A549 (cell line): ENCODE data around the gene KIT.

ENCODE experiments used
- CBX2 ChIP-seq: fragments of 200-600 bp; sonication (generic); IDR thresholded peaks from 2 replicates; pipeline ENCODE4 v1.6.1; 2016; ENCODE audit warnings: low read depth, mild to moderate bottlenecking, borderline replicate concordance
- TF ChIP-seq, protein P1 (sequence below): fragments of >200 bp; sonication (Bioruptor Twin); formaldehyde crosslinking; IDR thresholded peaks from 3 replicates; pipeline ENCODE4 v1.5.1; 2016

- no peak for TF ChIP-seq CBX2
- TF ChIP-seq, protein P1, sequence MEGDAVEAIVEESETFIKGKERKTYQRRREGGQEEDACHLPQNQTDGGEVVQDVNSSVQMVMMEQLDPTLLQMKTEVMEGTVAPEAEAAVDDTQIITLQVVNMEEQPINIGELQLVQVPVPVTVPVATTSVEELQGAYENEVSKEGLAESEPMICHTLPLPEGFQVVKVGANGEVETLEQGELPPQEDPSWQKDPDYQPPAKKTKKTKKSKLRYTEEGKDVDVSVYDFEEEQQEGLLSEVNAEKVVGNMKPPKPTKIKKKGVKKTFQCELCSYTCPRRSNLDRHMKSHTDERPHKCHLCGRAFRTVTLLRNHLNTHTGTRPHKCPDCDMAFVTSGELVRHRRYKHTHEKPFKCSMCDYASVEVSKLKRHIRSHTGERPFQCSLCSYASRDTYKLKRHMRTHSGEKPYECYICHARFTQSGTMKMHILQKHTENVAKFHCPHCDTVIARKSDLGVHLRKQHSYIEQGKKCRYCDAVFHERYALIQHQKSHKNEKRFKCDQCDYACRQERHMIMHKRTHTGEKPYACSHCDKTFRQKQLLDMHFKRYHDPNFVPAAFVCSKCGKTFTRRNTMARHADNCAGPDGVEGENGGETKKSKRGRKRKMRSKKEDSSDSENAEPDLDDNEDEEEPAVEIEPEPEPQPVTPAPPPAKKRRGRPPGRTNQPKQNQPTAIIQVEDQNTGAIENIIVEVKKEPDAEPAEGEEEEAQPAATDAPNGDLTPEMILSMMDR: no peak
Observed at GRCh38 chr4:54620773-54621172, 37.0 kb upstream of the KIT start.
